Ishikawa (cell line): ENCODE data around the gene ITSN2.

Experiments
- CEBPB ChIP-seq: IDR thresholded peaks from 2 replicates; pipeline ENCODE4 v1.6.1; 2012
- CREB1 ChIP-seq: IDR thresholded peaks from 2 replicates; pipeline ENCODE4 v1.6.1; 2012; ENCODE audit warnings: low read depth
- EGR1 ChIP-seq: IDR thresholded peaks from 2 replicates; pipeline ENCODE4 v1.6.1; 2012
- EP300 ChIP-seq: IDR thresholded peaks from 2 replicates; pipeline ENCODE4 v1.6.1; 2012; ENCODE audit warnings: borderline replicate concordance
- FOXM1 ChIP-seq: IDR thresholded peaks from 2 replicates; pipeline ENCODE4 v1.6.1; 2012; ENCODE audit warnings: low read depth, borderline replicate concordance
- NFIC ChIP-seq: IDR thresholded peaks from 2 replicates; pipeline ENCODE4 v1.6.1; 2012
- RAD21 ChIP-seq: IDR thresholded peaks from 2 replicates; pipeline ENCODE4 v1.6.1; 2012; ENCODE audit warnings: low read depth
- TAF1 ChIP-seq: IDR thresholded peaks from 2 replicates; pipeline ENCODE4 v1.6.1; 2012; ENCODE audit warnings: low read depth, mild to moderate bottlenecking
- TCF12 ChIP-seq: IDR thresholded peaks from 2 replicates; pipeline ENCODE4 v1.6.1; 2012; ENCODE audit warnings: low read depth
- TEAD4 ChIP-seq: IDR thresholded peaks from 2 replicates; pipeline ENCODE4 v1.6.1; 2012
- YY1 ChIP-seq: IDR thresholded peaks from 2 replicates; pipeline ENCODE4 v1.6.1; 2012; ENCODE audit warnings: low read depth
- ZBTB7A ChIP-seq: IDR thresholded peaks from 2 replicates; pipeline ENCODE4 v1.6.1; 2012; ENCODE audit warnings: low read depth
- TF ChIP-seq, protein P1 (sequence below): IDR thresholded peaks from 2 replicates; pipeline ENCODE4 v1.6.1; 2012
- TF ChIP-seq, protein P2 (sequence below): IDR thresholded peaks from 2 replicates; pipeline ENCODE4 v1.6.1; 2012
- TF ChIP-seq, protein P3 (sequence below): IDR thresholded peaks from 2 replicates; pipeline ENCODE4 v1.6.1; 2012; ENCODE audit warnings: low read depth, mild to moderate bottlenecking

ITSN2 gene

DNA sequence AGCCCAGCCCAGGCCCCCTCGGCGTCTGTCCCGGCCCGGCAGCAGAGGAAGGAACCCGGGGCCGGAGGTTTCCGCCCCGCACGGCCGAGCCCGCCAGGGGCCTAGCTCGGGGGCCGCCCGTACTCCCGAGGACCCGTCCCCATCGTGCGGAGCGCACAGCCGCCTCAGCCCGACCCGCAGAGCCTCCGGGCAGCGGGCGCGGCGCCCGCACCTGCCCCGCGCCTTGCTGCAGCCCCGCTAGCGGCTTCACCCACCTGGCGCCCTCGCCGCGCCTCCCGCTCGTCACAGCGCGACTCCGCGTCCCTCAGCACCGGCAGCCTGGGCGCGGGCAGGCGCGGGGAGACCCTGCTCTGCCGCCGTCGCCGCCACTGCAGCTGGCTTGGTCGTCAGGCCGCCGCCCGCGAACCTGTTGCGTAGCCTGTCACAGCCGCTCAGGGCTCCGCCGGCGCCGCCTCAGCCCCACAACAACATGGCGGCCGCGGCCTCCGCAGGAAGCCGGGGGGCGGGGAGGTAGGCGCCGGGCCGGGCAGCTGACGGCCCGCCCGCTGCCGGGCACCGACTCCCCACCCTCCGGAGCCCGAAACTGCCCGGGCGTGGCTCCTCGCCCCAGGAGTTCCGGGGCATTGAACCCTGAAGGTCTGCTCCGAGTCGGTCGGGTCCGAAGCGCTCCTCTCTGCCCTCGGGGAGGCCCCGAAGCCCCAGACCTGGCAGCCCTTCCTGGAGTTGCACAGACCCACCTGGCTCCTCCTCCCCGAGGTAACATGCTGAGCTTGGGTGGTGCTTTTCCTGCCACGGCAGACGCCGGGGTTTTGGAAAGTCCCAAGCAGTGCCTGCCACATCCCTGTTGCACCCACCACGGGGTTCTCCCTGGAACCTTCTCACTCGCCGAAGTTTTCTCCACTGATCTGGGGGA is at the start of gene ITSN2:
ITSN2 (minus strand) TSS at position 487 of the 913 bp plus-strand sequence. CDS start 32,454 bp downstream, outside the sequence.
- TF ChIP-seq EGR1: peak; percentile 48; the same call in 1 of the 2 replicates
- peak; percentile 93 for TF ChIP-seq YY1
- peak; percentile 45; the same call in 1 of the 2 replicates for TF ChIP-seq EP300
- no peak; the same call in 1 of the 2 replicates for TF ChIP-seq TEAD4
- TF ChIP-seq TCF12: peak; percentile 72
- TF ChIP-seq, protein P1, sequence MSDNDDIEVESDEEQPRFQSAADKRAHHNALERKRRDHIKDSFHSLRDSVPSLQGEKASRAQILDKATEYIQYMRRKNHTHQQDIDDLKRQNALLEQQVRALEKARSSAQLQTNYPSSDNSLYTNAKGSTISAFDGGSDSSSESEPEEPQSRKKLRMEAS: no peak; the same call in 1 of the 2 replicates
- no peak for TF ChIP-seq CREB1
- TF ChIP-seq RAD21: no peak
- TF ChIP-seq, protein P2, sequence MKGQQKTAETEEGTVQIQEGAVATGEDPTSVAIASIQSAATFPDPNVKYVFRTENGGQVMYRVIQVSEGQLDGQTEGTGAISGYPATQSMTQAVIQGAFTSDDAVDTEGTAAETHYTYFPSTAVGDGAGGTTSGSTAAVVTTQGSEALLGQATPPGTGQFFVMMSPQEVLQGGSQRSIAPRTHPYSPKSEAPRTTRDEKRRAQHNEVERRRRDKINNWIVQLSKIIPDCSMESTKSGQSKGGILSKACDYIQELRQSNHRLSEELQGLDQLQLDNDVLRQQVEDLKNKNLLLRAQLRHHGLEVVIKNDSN: peak; percentile 30; the same call in 1 of the 2 replicates
- no peak; the same call in 1 of the 2 replicates for TF ChIP-seq CEBPB
- peak; percentile 23; the same call in 1 of the 2 replicates for TF ChIP-seq NFIC
- TF ChIP-seq, protein P3, sequence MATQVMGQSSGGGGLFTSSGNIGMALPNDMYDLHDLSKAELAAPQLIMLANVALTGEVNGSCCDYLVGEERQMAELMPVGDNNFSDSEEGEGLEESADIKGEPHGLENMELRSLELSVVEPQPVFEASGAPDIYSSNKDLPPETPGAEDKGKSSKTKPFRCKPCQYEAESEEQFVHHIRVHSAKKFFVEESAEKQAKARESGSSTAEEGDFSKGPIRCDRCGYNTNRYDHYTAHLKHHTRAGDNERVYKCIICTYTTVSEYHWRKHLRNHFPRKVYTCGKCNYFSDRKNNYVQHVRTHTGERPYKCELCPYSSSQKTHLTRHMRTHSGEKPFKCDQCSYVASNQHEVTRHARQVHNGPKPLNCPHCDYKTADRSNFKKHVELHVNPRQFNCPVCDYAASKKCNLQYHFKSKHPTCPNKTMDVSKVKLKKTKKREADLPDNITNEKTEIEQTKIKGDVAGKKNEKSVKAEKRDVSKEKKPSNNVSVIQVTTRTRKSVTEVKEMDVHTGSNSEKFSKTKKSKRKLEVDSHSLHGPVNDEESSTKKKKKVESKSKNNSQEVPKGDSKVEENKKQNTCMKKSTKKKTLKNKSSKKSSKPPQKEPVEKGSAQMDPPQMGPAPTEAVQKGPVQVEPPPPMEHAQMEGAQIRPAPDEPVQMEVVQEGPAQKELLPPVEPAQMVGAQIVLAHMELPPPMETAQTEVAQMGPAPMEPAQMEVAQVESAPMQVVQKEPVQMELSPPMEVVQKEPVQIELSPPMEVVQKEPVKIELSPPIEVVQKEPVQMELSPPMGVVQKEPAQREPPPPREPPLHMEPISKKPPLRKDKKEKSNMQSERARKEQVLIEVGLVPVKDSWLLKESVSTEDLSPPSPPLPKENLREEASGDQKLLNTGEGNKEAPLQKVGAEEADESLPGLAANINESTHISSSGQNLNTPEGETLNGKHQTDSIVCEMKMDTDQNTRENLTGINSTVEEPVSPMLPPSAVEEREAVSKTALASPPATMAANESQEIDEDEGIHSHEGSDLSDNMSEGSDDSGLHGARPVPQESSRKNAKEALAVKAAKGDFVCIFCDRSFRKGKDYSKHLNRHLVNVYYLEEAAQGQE: no peak
- TF ChIP-seq FOXM1: no peak
- TF ChIP-seq TAF1: peak; percentile 81
- TF ChIP-seq ZBTB7A: peak; percentile 32; the same call in 1 of the 2 replicates

DNA sequence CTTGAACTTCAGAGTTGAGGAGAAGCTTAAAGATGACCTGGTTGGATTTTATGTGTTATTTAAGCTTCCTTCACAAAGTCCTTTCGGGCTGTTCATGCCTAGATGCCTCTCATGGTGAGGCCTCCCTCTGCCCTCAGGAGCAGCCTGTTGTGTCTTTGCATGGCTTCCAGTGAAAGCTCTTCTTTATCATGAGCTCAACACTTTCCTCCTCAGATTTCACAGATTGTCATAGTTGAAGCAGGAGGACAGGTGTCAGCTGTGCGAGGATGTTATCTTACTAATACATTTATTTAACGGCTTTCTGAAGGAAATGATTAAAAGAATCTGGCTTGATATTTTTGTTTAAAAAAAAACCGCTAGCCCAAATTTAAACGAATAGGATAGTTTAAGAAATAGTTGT is 48.8 kb upstream of the ITSN2 start:
- TF ChIP-seq RAD21: no peak
- TF ChIP-seq YY1: no peak
- no peak for TF ChIP-seq EGR1
- TF ChIP-seq, protein P1: no peak
- TF ChIP-seq, protein P2: no peak

DNA sequence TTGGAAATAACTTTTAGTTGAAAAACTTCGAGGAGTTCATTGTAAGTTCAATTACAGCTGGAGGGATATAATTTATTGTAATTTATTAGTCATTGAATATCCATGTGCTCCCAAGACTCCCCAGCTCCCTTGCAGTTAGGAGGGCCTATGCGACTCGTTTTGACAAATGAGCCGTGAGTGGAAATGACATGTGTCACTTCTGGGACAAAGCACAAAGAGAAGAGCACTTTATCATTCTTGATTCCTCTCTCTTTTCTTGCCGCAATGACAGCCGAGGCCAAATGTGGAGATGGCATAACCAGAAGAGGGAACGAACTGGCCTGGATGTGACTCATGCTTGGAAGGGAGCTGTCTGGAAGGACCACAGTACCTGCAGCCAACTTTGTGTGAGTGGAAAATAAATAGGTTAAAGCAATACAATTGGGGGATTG is 44.2 kb upstream of the ITSN2 start:
- TF ChIP-seq CEBPB: no peak
- TF ChIP-seq CREB1: no peak
- no peak for TF ChIP-seq TAF1
- TF ChIP-seq TCF12: no peak
- TF ChIP-seq TEAD4: no peak
- TF ChIP-seq RAD21: no peak
- TF ChIP-seq NFIC: no peak
- TF ChIP-seq EP300: no peak
- TF ChIP-seq YY1: no peak
- TF ChIP-seq, protein P2: no peak
- TF ChIP-seq ZBTB7A: no peak
- TF ChIP-seq EGR1: no peak
- TF ChIP-seq, protein P1: no peak
- TF ChIP-seq FOXM1: no peak

DNA sequence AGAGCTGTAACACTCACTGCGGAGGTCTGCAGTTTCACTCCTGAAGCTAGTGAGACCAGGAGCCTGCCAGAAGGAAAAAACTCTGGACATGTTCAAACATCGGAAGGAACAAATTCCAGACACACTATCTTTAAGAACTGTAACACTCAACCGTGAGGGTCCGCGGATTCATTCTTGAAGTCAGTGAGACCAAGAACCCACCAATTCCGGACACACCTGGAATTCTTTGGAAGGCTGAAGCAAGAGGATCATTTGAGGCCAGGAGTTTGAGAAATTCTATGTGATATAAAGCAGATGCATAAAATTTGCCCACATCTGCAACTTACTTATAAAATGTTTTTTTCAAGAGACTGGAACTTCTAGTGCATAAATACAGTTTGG is 43.5 kb upstream of the ITSN2 start:
- no peak for TF ChIP-seq RAD21
- no peak for TF ChIP-seq TCF12
- TF ChIP-seq CEBPB: no peak
- no peak for TF ChIP-seq TEAD4
- TF ChIP-seq ZBTB7A: no peak
- TF ChIP-seq, protein P3: no peak
- no peak for TF ChIP-seq TAF1
- TF ChIP-seq, protein P1: no peak
- TF ChIP-seq YY1: no peak
